ENCODE results near the gene ANKRD11.

GRCh38 chr16:89444151-89444723 lies 46.1 kb downstream of the ANKRD11 start:
- no peak for TF ChIP-seq CTCF (IDR thresholded peaks at IDR 0.05)
- TF ChIP-seq POLR2A (IDR thresholded peaks at IDR 0.05): no peak
